GM12878 (cell line): ENCODE data around the gene TSC22D1. TPM values are rescaled to one million over a fixed set of nuclear protein-coding genes. Genes with fewer than 3 reads are reported as not detected.

Experiments used
- ATAC-seq: fragments of 200-7000 bp; cut with Tn5 transposase; 3 replicates; pipeline ENCODE4 v1.9.1; 2020; ENCODE audit warnings: mild to moderate bottlenecking, moderate library complexity
- BruUV-seq: library from RNA; stranded (reverse); fragments of 400-500 nt; replicated peaks from 2 replicates; lab custom pipeline; 2021; lab: Mats Ljungman, UMichigan
- CTCF ChIA-PET: fragments of 300-600 bp; sonication (Branson Sonifier 250); formaldehyde crosslinking; extraction: SDS; loops from one replicate; lab custom pipeline; 2021; ENCODE audit warnings: inconsistent platforms; lab: Yijun Ruan, JAX
- POLR2A ChIA-PET: fragments of 350-600 bp; formaldehyde crosslinking; extraction: SDS; loops from one replicate; lab custom pipeline; 2021; ENCODE audit warnings: inconsistent platforms; lab: Charles Lee
- RAD21 ChIA-PET: fragments of 300-600 bp; sonication (Branson Sonifier 250); formaldehyde crosslinking; loops from one replicate; lab custom pipeline; 2023; ENCODE audit warnings: antibody characterized with exemption; ENCODE audit not compliant: unreplicated experiment; lab: Charles Lee
- SMC1A ChIA-PET: fragments of 300-600 bp; sonication (Branson Sonifier 250); formaldehyde crosslinking; loops from one replicate; lab custom pipeline; 2023; ENCODE audit not compliant: unreplicated experiment, uncharacterized antibody; lab: Charles Lee
- DNase-seq: peaks from one replicate; pipeline ENCODE4 v3.0.0-alpha.2; 2011; ENCODE audit warnings: low read depth, low spot score
- FAIRE-seq: peaks from 3 replicates; lab custom pipeline; 2011; peaks lifted over from hg19 to GRCh38; lab: Jason Lieb, UNC
- H2AFZ ChIP-seq: 2 replicates; pipeline ENCODE4 v1.6.0; 2011; ENCODE audit warnings: low read depth, low read length, control low read depth; ENCODE audit not compliant: control insufficient read depth
- H3K27ac ChIP-seq: 2 replicates; pipeline ENCODE4 v1.5.1; 2011; ENCODE audit warnings: control low read depth; ENCODE audit not compliant: control insufficient read depth, insufficient read depth
- H3K27me3 ChIP-seq, 2 experiments: replicated peaks in 1 of 2; 2 replicates each; pipeline versions ENCODE4 v1.6.0 to v1.6.1; 2011; ENCODE audit warnings: low read length in 1 of 2; ENCODE audit not compliant: control insufficient read depth in 2 of 2, insufficient read depth in 2 of 2
- H3K36me3 ChIP-seq, 2 experiments: 2 replicates each; pipeline ENCODE4 v1.5.1; 2011; ENCODE audit warnings: low read length in 1 of 2; ENCODE audit not compliant: control insufficient read depth in 2 of 2, insufficient read depth in 2 of 2
- H3K4me1 ChIP-seq: 2 replicates; pipeline ENCODE4 v1.6.1; 2011; ENCODE audit warnings: mild to moderate bottlenecking, low read length, moderate library complexity, mixed read lengths; ENCODE audit not compliant: control insufficient read depth, insufficient read depth
- H3K4me2 ChIP-seq: 2 replicates; pipeline ENCODE4 v1.6.0; 2011; ENCODE audit warnings: control low read depth; ENCODE audit not compliant: control insufficient read depth, insufficient read depth
- H3K4me3 ChIP-seq: fragments of 200-600 bp; sonication (generic); 2 replicates; pipeline ENCODE4 v1.5.1; 2016
- H3K79me2 ChIP-seq: 2 replicates; pipeline ENCODE4 v1.6.0; 2011; ENCODE audit warnings: low read length; ENCODE audit not compliant: control insufficient read depth, insufficient read depth
- H3K9ac ChIP-seq: 2 replicates; pipeline ENCODE4 v1.8.0; 2011; ENCODE audit warnings: low read length, control low read depth, mixed read lengths; ENCODE audit not compliant: control insufficient read depth, insufficient read depth
- H3K9me3 ChIP-seq: replicated peaks from 3 replicates; pipeline ENCODE4 v1.5.1; 2011; ENCODE audit warnings: mild to moderate bottlenecking, low read length; ENCODE audit not compliant: control insufficient read depth, insufficient read depth
- H4K20me1 ChIP-seq: 2 replicates; pipeline ENCODE4 v1.6.0; 2011; ENCODE audit not compliant: control insufficient read depth, insufficient read depth
- ATF3 ChIP-seq: IDR thresholded peaks from 2 replicates; pipeline ENCODE4 v1.6.1; 2011; ENCODE audit warnings: low read depth, mild to moderate bottlenecking, low read length, moderate library complexity, borderline replicate concordance; ENCODE audit errors: extremely low read depth
- ESRRA ChIP-seq: IDR thresholded peaks from 2 replicates; pipeline ENCODE4 v1.6.1; 2012; ENCODE audit warnings: mild to moderate bottlenecking, low read length, improper control_type of control experiment
- HSF1 ChIP-seq: fragments of 150-350 bp; IDR thresholded peaks from 2 replicates; pipeline ENCODE4 v1.6.1; 2014; ENCODE audit warnings: mild to moderate bottlenecking, low read depth, low read length
- JUND ChIP-seq: IDR thresholded peaks from 2 replicates; pipeline ENCODE4 v1.6.1; 2012; ENCODE audit warnings: low read depth, mild to moderate bottlenecking, low read length, improper control_type of control experiment, moderate library complexity
- NFIC ChIP-seq: IDR thresholded peaks from 2 replicates; pipeline ENCODE4 v1.6.1; 2012; ENCODE audit warnings: low read depth, mild to moderate bottlenecking, inconsistent platforms, low read length, moderate library complexity
- NR2C2 ChIP-seq: IDR thresholded peaks from 2 replicates; pipeline ENCODE4 v1.6.1; 2011; ENCODE audit warnings: borderline replicate concordance, low read depth; ENCODE audit not compliant: control insufficient read depth, insufficient read length
- RAD21 ChIP-seq: IDR thresholded peaks from 2 replicates; pipeline ENCODE4 v1.6.1; 2011; ENCODE audit warnings: mild to moderate bottlenecking, low read depth, low read length, moderate library complexity; ENCODE audit not compliant: insufficient read depth
- RBBP5 ChIP-seq: fragments of 200-600 bp; sonication (generic); conservative IDR thresholded peaks from 2 replicates; pipeline ENCODE4 v1.6.1; 2016
- RUNX3 ChIP-seq: IDR thresholded peaks from 2 replicates; pipeline ENCODE4 v1.6.1; 2012; ENCODE audit warnings: low read length, inconsistent platforms
- WGBS: methylation state at CpG from one replicate; pipeline ENCODE4 v1.1.6; 2016; ENCODE audit warnings: low lambda C conversion rate; ENCODE audit not compliant: insufficient replicate concordance, insufficient coverage; ENCODE audit errors: missing lambda C conversion rate; 5-methylcytosine and 5-hydroxymethylcytosine counted together
- in situ Hi-C: fragments of 300-500 bp; cut with MboI; formaldehyde crosslinking; loops from 9 replicates; pipeline ENCODE4 v1.14.3; 2018; ENCODE audit warnings: mixed read lengths
- intact Hi-C: fragments of 100-400 bp; cut with micrococcal nuclease; formaldehyde crosslinking; loops from one replicate; pipeline ENCODE4 v1.14.2; 2022; ENCODE audit not compliant: unreplicated experiment
- polyA plus RNA-seq, 11 experiments: library from polyadenylated mRNA; depleted of rRNA in 4 of 11; unstranded in 6 of 11; stranded (reverse) in 5 of 11; fragments of >200 nt; fragmentation: Nextera tagmentation in 4 of 11; fragmentation: Illumina TruSeq in 1 of 11; extraction: Ambion mirVana in 4 of 11; extraction: Trizol in 1 of 11; gene quantifications; 1 replicate in 1 of 11; 2 replicates in 10 of 11; pipeline versions ENCODE4 v1.2.1 to v1.2.3, GENCODE V29; 2011 to 2016; ENCODE audit warnings: inconsistent platforms in 2 of 11, missing spikeins in 2 of 11, low read depth in 1 of 11
- total RNA-seq, 4 experiments: library from RNA; depleted of rRNA in 3 of 4; stranded (reverse); fragments of >200 nt in 3 of 4; fragmentation: Illumina TruSeq in 1 of 4; extraction: Trizol in 1 of 4; gene quantifications; 2 replicates each; pipeline versions ENCODE4 v1.2.1 to v1.2.3, GENCODE V29; 2013 to 2021
- TF ChIP-seq, protein P1 (sequence below): fragments of 450-650 bp; IDR thresholded peaks from 2 replicates; pipeline ENCODE4 v1.6.1; 2018; ENCODE audit warnings: mild to moderate bottlenecking, low read depth, moderate library complexity; ENCODE audit not compliant: partially characterized antibody
- TF ChIP-seq, protein P2 (sequence below): fragments of 450-650 bp; formaldehyde crosslinking; IDR thresholded peaks from 2 replicates; pipeline ENCODE4 v1.4.0; 2022; ENCODE audit warnings: mild to moderate bottlenecking, moderate library complexity
- TF ChIP-seq, protein P3 (sequence below): fragments of 450-650 bp; IDR thresholded peaks from 2 replicates; pipeline ENCODE4 v1.6.1; 2017; ENCODE audit warnings: mild to moderate bottlenecking, moderate library complexity

TSC22D1 gene
- total and polyA plus RNA-seq, 10 of the 15 experiments (the other 5 are each of a cell fraction or from before 2014, with no cell fraction given), result 0.37 to 15.7 (median 7.5) TPM

DNA sequence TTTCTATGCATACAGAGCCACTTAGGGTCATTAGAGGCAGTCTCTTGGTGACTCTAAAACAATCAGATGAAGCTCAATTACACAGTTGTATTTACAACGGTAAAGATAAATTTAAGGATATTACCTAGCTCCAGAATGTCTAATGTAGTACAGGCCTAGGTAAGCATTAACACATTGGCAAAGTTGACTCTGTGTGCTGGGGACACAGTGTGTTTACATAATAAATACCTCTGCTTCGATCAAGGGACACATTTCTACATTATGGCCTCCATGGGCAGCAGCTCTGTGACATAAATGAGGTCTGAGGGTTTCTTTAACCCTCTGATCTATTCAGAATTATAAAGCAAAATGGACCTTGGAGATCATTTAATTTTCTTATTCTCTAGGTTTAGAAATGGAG lies 127.8 kb downstream of the TSC22D1 start:
- H3K4me2 ChIP-seq, result no peak overlapping the region
- H3K27me3 ChIP-seq, result no peaks in the 10 kb centered on the region
- no peak overlapping the region for H2AFZ ChIP-seq
- 19% methylated on average over 2 of the region's 2 CpGs for WGBS
- no peaks in the 10 kb centered on the region for H4K20me1 ChIP-seq
- no peaks in the 10 kb centered on the region for H3K4me1 ChIP-seq
- CTCF ChIA-PET, result interaction anchor here (2.0 kb wide), 1 partner anchor 10 kb away, joined by 4 read pairs; no protein-coding TSS in a partner anchor
- RAD21 ChIA-PET, result no interaction called here
- BruUV-seq, result no TSS peak
- intact Hi-C loops, result no loop called here
- H3K79me2 ChIP-seq, result no peaks in the 10 kb centered on the region
- H3K36me3 ChIP-seq, result no peaks in the 10 kb centered on the region
- H3K9ac ChIP-seq, result no peak overlapping the region
- no peak overlapping the region for H3K27ac ChIP-seq
- SMC1A ChIA-PET, result interaction anchor here (0.8 kb wide), 1 partner anchor 10 kb away, joined by 3 read pairs; no protein-coding TSS in a partner anchor
- FAIRE-seq (no peak), ATAC-seq (no peak), DNase-seq (no peak)
- no peaks in the 10 kb centered on the region for H3K9me3 ChIP-seq
- no peak overlapping the region for H3K4me3 ChIP-seq
- POLR2A ChIA-PET, result no interaction called here
- in situ Hi-C loops, result no loop called here
- TF ChIP-seq, protein P1, sequence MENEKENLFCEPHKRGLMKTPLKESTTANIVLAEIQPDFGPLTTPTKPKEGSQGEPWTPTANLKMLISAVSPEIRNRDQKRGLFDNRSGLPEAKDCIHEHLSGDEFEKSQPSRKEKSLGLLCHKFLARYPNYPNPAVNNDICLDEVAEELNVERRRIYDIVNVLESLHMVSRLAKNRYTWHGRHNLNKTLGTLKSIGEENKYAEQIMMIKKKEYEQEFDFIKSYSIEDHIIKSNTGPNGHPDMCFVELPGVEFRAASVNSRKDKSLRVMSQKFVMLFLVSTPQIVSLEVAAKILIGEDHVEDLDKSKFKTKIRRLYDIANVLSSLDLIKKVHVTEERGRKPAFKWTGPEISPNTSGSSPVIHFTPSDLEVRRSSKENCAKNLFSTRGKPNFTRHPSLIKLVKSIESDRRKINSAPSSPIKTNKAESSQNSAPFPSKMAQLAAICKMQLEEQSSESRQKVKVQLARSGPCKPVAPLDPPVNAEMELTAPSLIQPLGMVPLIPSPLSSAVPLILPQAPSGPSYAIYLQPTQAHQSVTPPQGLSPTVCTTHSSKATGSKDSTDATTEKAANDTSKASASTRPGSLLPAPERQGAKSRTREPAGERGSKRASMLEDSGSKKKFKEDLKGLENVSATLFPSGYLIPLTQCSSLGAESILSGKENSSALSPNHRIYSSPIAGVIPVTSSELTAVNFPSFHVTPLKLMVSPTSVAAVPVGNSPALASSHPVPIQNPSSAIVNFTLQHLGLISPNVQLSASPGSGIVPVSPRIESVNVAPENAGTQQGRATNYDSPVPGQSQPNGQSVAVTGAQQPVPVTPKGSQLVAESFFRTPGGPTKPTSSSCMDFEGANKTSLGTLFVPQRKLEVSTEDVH, result no peak
- no peak for TF ChIP-seq RUNX3
- no peak for TF ChIP-seq RBBP5
- TF ChIP-seq RAD21, result no peak
- no peak for TF ChIP-seq NFIC
- TF ChIP-seq HSF1, result no peak
- TF ChIP-seq, protein P2, sequence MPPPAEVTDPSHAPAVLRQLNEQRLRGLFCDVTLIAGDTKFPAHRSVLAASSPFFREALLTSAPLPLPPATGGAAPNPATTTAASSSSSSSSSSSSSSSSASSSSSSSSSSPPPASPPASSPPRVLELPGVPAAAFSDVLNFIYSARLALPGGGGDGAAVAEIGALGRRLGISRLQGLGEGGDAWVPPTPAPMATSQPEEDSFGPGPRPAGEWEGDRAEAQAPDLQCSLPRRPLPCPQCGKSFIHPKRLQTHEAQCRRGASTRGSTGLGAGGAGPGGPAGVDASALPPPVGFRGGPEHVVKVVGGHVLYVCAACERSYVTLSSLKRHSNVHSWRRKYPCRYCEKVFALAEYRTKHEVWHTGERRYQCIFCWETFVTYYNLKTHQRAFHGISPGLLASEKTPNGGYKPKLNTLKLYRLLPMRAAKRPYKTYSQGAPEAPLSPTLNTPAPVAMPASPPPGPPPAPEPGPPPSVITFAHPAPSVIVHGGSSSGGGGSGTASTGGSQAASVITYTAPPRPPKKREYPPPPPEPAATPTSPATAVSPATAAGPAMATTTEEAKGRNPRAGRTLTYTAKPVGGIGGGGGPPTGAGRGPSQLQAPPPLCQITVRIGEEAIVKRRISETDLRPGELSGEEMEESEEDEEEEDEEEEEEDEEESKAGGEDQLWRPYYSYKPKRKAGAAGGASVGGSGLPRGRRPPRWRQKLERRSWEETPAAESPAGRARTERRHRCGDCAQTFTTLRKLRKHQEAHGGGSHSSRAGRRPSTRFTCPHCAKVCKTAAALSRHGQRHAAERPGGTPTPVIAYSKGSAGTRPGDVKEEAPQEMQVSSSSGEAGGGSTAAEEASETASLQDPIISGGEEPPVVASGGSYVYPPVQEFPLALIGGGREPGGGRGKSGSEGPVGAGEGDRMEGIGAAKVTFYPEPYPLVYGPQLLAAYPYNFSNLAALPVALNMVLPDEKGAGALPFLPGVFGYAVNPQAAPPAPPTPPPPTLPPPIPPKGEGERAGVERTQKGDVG, result no peak
- no peak for TF ChIP-seq JUND
- TF ChIP-seq, protein P3, sequence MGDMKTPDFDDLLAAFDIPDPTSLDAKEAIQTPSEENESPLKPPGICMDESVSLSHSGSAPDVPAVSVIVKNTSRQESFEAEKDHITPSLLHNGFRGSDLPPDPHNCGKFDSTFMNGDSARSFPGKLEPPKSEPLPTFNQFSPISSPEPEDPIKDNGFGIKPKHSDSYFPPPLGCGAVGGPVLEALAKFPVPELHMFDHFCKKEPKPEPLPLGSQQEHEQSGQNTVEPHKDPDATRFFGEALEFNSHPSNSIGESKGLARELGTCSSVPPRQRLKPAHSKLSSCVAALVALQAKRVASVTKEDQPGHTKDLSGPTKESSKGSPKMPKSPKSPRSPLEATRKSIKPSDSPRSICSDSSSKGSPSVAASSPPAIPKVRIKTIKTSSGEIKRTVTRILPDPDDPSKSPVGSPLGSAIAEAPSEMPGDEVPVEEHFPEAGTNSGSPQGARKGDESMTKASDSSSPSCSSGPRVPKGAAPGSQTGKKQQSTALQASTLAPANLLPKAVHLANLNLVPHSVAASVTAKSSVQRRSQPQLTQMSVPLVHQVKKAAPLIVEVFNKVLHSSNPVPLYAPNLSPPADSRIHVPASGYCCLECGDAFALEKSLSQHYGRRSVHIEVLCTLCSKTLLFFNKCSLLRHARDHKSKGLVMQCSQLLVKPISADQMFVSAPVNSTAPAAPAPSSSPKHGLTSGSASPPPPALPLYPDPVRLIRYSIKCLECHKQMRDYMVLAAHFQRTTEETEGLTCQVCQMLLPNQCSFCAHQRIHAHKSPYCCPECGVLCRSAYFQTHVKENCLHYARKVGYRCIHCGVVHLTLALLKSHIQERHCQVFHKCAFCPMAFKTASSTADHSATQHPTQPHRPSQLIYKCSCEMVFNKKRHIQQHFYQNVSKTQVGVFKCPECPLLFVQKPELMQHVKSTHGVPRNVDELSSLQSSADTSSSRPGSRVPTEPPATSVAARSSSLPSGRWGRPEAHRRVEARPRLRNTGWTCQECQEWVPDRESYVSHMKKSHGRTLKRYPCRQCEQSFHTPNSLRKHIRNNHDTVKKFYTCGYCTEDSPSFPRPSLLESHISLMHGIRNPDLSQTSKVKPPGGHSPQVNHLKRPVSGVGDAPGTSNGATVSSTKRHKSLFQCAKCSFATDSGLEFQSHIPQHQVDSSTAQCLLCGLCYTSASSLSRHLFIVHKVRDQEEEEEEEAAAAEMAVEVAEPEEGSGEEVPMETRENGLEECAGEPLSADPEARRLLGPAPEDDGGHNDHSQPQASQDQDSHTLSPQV, result no peak
- TF ChIP-seq NR2C2, result no peak
- TF ChIP-seq ATF3, result no peak
- no peak for TF ChIP-seq ESRRA
